Mucosa of stomach (tissue), 1 donor: ENCODE measurements around the gene MAPKAPK3.

Experiments used
- H3K27me3 ChIP-seq: one replicate; pipeline ENCODE4 v1.7.0; 2013; ENCODE audit warnings: mild to moderate bottlenecking, low read length; ENCODE audit not compliant: control insufficient read depth, insufficient read depth
- H3K36me3 ChIP-seq: one replicate; pipeline ENCODE4 v1.7.0; 2013; ENCODE audit warnings: low read length; ENCODE audit not compliant: control insufficient read depth, insufficient read depth
- H3K4me1 ChIP-seq: one replicate; pipeline ENCODE4 v1.7.0; 2013; ENCODE audit warnings: mild to moderate bottlenecking, low read length; ENCODE audit not compliant: control insufficient read depth, insufficient read depth
- H3K4me3 ChIP-seq: one replicate; pipeline ENCODE4 v1.7.0; 2013; ENCODE audit warnings: low read length
- H3K9ac ChIP-seq: one replicate; pipeline ENCODE4 v1.7.0; 2013; ENCODE audit warnings: mild to moderate bottlenecking, low read length, moderate library complexity
- H3K9me3 ChIP-seq: one replicate; pipeline ENCODE4 v1.7.0; 2013; ENCODE audit warnings: mild to moderate bottlenecking, low read length, moderate library complexity; ENCODE audit not compliant: control insufficient read depth
- donor health status: Pancreatic carcinoma.

MAPKAPK3 gene

DNA sequence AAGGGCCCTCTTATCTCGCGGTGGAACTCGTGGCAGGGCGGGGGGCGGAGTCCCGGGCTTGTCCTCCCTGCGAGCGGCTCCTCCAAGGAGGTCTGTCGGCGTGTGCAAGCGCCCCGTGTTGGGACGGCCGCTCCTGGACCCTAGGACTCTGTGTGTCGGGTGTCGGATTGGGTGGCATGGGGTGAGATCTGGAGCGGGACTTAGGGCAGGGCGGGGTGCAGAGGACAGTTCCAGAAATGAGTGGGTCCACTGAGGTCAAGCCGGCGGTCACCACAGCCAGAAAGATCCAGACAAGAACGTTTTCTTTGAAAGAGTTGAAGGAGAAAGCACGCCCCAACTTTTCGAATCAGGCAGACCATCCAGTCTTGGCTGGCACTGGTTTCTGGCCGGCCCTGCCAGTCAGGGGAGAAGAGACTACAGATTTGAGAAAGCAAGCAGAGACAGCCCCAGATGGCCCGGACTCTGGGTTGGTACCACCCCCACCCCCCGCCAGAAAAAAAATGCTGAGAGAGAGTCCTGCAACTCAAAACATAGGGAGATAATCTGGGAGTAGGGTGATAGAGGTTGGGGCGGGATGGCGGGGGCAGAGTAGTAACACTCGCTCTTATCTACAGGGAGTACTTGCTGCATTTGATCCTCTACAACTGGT lies 4.6 kb upstream of the MAPKAPK3 start:
- peak overlapping the region; percentile 63 for H3K4me3 ChIP-seq
- H3K4me1 ChIP-seq: peaks cover 38% of the 10 kb centered on the region
- peak overlapping the region; percentile 84 for H3K9ac ChIP-seq
- no peaks in the 10 kb centered on the region for H3K27me3 ChIP-seq
- H3K36me3 ChIP-seq: no peaks in the 10 kb centered on the region
- no peaks in the 10 kb centered on the region for H3K9me3 ChIP-seq

DNA sequence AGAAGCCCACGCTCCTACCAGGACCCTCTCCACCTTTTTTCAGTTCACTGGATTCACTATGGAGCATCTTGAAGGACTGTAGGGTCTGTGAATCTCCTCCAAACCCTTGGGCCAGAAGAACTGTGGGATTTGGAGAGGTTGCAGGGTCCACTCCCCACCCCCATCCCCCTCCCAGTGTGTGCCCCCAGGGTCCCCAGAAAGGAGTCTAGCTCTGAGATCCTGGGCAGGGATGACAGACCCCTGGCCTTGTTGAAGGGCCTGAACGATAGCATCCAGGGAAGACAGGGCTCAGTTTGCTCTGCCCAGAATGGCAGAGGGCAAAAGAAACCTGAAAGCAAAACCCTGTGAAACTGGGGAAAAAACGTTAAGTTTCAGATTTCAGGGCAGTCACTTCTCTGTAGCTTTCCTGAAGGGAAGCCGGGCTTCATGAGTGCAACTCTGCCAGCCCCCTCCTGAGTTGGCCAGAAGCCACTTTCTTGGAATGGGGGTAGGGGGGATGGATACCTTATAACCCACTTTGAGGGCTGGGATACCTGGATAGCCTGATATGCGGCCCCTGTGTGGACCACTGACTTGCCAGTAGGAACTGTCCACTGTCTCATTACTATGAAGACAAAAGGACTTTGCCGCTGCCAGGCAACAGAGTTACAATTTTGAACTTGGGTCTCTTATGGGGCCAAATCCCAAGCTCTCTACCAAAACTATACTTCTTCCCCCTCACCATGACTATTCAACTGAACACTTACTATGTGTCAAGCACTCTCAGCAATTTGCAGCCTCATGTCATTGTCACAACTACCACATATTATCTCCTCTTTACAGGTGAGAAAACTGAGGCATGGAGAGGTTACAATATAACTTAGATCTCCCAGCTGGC lies 3.7 kb upstream of the MAPKAPK3 start:
- Histone ChIP-seq H3K4me1 (peaks cover 45% of the 10 kb centered on the region), H3K4me3 (no peak overlapping the region), H3K9ac (no peak overlapping the region), H3K9me3 (no peaks in the 10 kb centered on the region), H3K36me3 (no peaks in the 10 kb centered on the region), H3K27me3 (no peaks in the 10 kb centered on the region)

DNA sequence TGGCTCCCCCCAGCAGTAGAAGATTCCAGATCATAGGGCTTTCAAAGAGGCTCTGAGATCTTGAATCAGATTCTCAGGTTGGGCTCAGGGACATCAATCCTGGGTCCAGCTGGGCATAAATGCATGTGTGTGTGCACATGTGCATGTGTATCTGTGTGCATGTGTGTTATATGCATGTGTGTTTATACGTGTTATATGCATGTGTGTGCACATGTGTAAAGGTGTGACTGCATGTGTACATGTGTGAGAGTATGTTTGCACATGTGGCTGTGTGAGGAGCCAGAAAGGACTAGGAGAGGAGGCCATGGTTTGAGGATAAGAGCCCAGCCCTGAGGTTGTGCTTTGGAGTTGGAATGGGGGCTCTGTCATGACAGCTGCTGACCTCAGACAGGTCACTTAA lies 1.8 kb upstream of the MAPKAPK3 start:
- Histone ChIP-seq H3K36me3 (no peaks in the 10 kb centered on the region), H3K9me3 (no peaks in the 10 kb centered on the region), H3K9ac (no peak overlapping the region), H3K27me3 (no peaks in the 10 kb centered on the region), H3K4me3 (no peak overlapping the region), H3K4me1 (peaks cover 34% of the 10 kb centered on the region)

DNA sequence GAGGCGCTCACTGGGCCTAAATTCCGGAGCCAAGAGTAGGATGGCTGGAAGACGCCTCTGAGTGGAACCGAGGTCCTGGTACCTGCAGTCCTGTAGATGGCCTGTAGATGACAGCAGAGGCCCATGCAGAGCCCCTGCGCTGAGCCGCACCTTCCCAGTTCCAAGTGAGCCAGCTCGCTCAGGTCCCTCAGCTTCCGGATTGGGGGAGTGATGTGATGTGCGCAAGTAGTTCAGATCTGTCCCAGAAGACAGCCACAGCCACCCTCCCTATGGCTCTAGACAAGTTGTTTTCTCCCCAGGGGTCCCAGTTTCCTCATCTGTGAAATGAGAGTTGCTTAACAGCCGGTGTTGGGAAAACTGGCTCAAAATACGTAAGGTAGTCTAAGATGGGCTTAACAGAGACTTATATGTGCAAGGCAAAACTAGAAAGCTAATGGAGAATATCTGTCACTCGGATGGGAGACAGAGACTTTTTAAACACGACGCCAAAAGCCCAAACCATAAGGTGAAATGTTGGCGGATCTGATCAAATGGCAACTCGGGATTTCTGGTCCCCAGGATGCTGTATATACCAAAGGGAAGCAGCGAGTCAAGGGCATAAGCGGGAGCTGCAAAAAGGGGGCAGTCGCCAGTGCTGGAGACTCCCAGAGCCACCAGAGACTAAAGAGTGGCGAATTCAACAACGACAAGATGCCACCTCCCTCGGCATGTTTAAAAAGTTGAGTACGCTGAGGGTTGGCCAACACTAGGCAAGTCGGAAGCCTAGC lies 765 bp upstream of the MAPKAPK3 start:
- Histone ChIP-seq H3K9ac (peak overlapping the region; percentile 52), H3K4me3 (peak overlapping the region; percentile 64), H3K36me3 (no peaks in the 10 kb centered on the region), H3K27me3 (no peaks in the 10 kb centered on the region), H3K4me1 (peaks cover 24% of the 10 kb centered on the region), H3K9me3 (no peaks in the 10 kb centered on the region)

DNA sequence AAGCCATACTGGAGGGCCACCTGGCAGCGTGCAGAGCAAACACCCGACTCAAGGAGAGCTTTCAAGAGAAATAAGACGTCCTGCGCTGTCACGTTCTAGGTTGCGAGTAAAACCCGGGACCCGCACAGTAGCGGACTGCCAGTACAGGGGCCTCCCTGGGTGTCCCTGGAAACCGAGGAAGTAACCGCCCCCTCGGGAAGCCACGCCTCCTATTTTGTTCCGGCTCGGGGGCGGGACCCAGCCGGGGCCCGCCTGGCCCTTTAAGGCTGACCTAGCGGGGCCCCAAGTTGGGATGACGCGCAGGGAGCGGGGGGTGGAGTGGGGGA lies 218 bp upstream of the MAPKAPK3 start:
- Histone ChIP-seq H3K9me3 (no peaks in the 10 kb centered on the region), H3K9ac (peak overlapping the region; percentile 52), H3K4me3 (peak overlapping the region; percentile 64), H3K36me3 (no peaks in the 10 kb centered on the region), H3K27me3 (no peaks in the 10 kb centered on the region), H3K4me1 (peaks cover 22% of the 10 kb centered on the region)

DNA sequence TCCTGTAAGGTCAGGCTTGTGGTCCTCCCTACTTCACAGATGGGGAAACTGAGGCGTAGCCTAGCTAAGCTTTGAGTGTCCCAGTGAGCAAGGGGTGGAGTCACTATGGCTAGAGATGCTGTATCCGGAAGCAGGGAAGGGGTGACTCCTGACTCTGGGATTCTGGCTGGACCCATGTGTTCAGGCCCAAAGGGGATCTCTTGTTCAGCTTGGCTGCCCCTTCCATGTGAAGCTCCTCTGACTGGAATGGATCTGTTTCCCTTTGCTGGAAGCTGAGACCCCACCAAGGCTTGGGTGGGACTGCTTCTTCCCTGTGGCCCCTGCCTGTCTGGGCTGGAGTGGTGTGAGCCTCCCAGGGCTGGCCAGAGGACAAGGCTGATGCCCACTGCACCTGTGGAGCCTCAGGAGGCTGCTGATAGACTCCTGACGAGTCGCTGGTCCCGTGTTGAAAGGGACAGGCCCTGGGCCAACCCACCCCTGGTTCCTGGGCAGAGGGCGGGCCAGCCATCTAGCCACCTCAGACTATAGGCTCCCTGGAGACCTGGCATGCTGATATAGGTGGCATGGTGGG lies 1.0 kb downstream of the MAPKAPK3 start:
- Histone ChIP-seq H3K4me3 (peak overlapping the region; percentile 68), H3K4me1 (peaks cover 14% of the 10 kb centered on the region), H3K9ac (peak overlapping the region; percentile 83), H3K9me3 (no peaks in the 10 kb centered on the region), H3K27me3 (no peaks in the 10 kb centered on the region), H3K36me3 (no peaks in the 10 kb centered on the region)

DNA sequence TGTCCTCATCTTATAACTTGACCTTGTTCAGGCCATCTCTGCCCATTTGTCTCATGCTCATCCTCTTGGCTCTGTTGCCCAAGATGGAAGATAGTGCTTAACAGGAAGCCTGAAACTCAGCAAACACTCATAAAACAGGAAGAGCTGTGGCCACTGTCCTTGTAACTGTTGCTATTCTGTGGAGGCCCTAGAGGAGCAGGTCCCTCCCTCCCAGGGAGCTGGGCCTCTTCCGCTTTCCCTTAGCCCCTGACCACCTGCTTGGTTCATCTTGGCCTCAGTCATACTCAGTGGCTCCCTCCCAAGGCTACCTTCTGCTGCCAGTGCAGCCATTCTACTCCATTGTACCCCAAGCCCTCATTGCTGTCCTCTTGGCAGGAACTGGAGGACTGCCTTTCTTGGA lies 3.5 kb downstream of the MAPKAPK3 start:
- Histone ChIP-seq H3K4me3 (no peak overlapping the region), H3K36me3 (no peaks in the 10 kb centered on the region), H3K4me1 (peaks cover 29% of the 10 kb centered on the region), H3K27me3 (no peaks in the 10 kb centered on the region), H3K9me3 (no peaks in the 10 kb centered on the region), H3K9ac (no peak overlapping the region)

DNA sequence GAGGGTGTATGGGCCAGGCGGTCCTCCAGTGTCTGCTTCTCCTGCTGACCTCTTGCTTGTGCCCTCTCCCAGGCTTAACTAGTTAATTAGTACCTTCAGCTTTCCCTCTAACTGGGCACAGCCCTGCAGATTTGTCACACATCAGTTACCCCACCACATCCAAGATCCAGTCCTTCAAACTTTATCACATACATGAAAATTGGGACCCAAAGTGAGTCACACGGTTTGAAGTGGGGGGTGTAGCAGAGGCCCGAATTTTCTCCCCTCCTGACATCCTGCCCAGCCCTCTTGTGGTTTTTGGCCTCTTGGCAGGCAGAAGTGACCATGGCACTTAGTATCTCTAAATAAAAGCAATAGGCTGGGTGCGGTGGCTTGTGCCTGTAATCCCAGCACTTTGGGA lies 3.9 kb downstream of the MAPKAPK3 start:
- peaks cover 29% of the 10 kb centered on the region for H3K4me1 ChIP-seq
- H3K9ac ChIP-seq: no peak overlapping the region
- no peaks in the 10 kb centered on the region for H3K27me3 ChIP-seq
- no peak overlapping the region for H3K4me3 ChIP-seq
- H3K36me3 ChIP-seq: no peaks in the 10 kb centered on the region
- no peaks in the 10 kb centered on the region for H3K9me3 ChIP-seq

DNA sequence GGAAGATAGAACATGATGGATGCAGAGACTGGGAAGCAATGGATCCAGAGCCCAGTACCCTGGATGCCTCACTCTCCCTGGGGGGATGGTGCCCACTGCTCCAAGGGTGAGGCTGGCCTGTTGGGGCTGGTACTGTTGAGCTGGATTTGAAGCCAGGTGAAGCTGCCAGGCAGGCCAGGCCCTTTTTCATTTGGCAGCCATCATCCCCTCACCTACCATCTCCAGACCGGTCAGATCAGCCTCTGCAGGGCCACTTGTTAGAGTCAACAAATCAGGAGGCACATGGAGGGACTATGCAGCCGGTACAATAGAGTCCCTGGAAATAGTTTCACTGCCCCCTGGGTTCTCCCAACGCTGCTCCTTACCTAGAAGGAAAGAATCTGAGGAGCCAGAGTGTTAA lies 5.9 kb downstream of the MAPKAPK3 start:
- no peaks in the 10 kb centered on the region for H3K27me3 ChIP-seq
- H3K4me1 ChIP-seq: peaks cover 30% of the 10 kb centered on the region
- no peaks in the 10 kb centered on the region for H3K36me3 ChIP-seq
- no peak overlapping the region for H3K4me3 ChIP-seq
- H3K9me3 ChIP-seq: no peaks in the 10 kb centered on the region
- H3K9ac ChIP-seq: no peak overlapping the region

DNA sequence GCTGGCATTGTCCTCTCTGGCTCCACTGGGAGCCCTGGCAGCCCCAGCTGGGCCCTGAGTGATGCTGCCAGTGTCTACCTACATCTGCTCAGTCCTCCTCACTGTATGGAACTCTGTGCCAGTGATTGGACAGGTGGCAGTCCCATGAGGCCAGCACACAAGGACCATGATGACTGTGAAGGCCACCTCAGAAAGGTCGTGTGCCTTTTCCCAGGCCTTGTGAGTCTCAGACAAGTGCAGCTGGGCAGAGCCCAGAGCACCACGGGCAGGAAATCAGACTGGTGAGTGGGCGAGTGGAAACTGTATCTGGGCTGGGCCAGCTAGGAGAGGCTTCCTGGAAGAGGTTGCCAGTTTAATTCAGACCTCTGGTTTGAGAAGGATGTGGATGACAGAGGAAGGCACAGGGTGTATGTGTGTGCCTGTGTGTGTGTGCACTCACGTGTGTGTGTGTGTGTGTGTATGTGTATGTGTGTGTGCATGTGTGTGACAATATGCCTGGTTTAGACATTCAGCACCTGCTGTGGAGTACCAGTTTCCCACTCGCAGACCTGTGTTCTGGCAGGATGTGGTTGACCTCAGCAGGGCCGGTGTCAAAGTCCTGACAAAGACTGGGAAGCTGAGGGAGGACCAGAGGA lies 7.0 kb downstream of the MAPKAPK3 start:
- no peaks in the 10 kb centered on the region for H3K27me3 ChIP-seq
- H3K9me3 ChIP-seq: no peaks in the 10 kb centered on the region
- peaks cover 26% of the 10 kb centered on the region for H3K4me1 ChIP-seq
- H3K9ac ChIP-seq: no peak overlapping the region
- H3K4me3 ChIP-seq: no peak overlapping the region
- no peaks in the 10 kb centered on the region for H3K36me3 ChIP-seq

DNA sequence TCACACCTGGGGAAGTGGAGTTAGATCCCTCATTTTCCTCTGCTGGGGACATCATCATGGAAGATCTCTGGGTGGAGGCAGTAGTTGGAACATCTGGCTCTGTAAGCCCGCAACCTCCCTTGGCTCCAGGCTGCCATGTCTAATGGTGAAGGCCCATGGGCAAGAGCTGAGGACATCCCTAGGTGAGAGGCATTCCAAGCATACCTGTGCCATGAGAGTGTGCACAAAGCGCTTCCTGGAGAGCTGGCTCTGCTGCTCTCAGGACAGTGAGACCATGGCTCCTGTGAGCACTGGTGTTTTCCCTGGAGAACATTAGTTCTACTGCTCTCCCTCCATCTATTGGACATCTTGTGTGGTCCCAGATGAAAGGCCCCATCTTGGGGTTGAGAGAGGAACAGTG lies 7.7 kb downstream of the MAPKAPK3 start:
- Histone ChIP-seq H3K27me3 (no peaks in the 10 kb centered on the region), H3K9me3 (no peaks in the 10 kb centered on the region), H3K4me3 (no peak overlapping the region), H3K4me1 (peaks cover 26% of the 10 kb centered on the region), H3K9ac (no peak overlapping the region), H3K36me3 (no peaks in the 10 kb centered on the region)
